HG02981 (cell line): Measurements from ENCODE around the gene SLC2A1.

Experiments used
- ATAC-seq: cut with Tn5 transposase; IDR thresholded peaks from one replicate; pipeline ENCODE4 v1.9.1; 2021; ENCODE audit warnings: mild to moderate bottlenecking, moderate library complexity; ENCODE audit not compliant: unreplicated experiment

Gene SLC2A1

DNA sequence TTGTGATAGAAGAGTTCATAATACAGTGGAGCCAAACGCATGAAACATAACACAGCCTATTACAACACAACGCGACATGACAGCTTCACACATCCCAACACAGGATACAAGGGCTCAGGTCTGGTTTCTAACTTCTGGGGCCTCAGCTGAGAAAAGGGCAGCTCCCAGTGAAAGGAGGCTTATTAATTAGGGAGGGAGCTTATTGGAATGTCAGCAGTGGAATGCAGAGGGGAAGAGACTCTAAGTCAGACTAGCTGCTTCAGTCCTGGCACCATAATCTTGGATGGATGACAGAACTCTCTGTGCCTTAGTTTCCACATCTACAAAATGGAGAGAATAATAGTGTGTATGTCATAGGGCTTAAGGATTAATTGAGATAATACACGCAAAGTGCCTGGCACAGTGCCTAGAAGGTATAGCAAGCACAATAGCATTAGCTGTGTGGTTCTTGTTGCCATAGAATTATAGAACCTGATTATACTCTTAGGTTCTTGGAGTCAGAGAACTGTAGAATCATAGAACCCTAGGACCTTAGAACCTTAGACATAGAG is 22.7 kb upstream of the SLC2A1 start:
- ATAC-seq, result no peak

DNA sequence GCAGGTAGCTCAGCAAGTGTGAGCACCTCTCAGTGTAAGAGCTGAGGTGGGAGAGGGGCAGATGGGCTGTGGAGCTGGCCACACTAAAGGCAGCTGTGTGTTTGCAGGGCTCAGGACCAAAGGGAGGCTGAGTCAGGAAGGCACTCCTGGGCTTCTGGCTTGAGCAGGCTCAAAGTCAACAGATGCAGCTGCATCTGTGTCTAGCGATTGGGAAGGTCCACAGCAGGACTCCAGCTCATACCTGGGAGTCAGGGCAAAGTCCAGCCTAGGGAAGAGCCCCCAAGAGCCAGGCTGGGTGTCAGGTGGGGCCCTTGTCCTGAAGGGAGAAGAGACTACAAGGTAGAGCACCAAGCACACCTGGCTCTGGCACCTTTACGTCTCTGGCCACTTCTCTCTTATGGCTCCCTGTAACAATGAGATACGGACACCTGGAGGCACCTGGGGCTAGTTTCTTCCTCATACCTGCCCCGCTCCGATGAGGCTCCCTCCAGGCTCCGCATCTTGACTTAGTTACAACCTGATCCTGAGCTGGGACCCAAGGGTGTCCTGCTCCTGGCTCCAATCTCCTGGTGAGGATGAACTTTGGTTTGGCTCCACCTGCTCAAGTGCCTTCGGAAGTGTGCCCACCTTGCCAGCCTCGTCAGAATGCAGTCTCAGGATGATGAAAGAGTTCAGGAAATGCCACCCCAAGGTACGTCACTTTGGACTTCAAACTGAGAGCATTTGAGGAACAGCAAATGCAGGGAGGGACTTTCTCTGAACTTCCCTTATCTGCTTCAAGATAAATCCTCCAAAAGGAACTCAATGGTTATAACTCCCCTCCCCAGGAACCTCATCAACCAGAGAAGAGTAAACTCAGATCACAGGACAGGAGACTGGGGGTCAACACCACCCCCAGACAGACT is 21.5 kb upstream of the SLC2A1 start:
- ATAC-seq, result no peak

DNA sequence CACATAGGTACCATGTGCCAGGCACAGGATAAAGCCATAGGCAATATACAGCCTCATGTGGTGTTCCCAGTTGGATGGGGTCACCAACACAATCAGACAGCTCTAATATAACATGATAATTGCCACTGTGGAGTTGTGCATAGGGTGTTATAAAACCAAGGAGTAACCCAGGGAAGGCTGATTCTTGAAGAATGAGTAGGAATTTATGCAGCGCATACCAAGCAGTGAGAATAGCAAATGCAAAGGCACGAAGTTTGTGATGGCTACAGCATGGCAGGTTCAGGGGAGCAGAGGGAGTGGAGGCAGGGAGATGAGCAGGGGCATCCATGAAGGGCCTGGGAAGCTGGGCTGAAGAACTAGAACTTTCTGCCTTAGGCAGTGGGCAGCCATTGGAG is 20.4 kb upstream of the SLC2A1 start:
- no peak for ATAC-seq

DNA sequence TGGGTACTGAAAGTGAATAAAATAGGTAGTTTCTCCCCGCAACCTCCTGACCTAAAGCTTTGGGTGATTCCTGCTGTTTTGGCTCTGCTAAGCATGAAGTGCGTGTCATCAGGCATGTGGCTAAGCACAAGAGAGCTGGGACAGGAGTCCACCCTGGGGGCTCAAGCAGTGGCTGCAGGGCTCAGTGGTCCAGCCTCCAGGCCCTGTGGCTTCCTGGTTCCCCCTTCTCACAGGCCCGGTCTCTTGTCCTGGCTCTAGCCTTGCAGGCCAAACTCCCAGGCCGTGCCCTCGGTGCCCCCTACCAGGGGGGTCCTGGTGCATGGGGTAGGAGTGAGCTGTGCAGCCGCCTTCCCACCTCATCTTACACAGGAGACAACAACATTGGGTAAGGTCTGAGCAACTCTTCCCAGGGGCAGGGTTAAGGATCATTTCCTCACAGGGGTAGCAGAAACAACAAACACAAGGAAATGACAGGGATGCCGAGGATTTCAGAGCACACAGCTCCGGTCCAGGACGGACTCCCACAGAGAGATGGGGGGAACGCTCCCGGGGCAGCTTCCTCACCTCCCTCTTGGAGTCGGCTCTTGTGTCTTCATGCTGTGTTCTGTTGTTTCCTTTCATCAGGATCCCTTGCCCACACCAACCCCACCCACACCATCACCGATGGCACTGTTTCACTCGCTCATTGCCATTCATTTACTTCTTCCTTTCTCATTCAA is 19.8 kb upstream of the SLC2A1 start:
- no peak for ATAC-seq

DNA sequence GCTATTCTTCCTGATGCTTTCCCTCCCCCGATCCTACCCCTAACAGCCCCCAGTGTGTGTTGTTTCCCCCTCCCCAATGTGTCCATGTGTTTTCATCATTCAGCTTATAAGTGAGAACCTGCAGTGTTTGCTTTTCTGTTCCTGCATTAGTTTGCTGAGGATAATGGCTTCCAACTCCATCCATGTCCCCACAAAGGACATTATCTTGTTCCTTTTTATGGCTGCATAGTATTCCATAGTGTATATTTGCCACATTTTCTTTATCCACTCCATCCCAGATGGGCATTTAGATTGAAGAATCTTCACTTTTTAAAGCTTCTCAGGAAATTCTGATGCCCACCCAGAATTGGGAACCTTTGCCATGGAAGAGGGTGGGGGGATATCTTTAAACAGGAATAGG is 19.0 kb upstream of the SLC2A1 start:
- no peak for ATAC-seq

DNA sequence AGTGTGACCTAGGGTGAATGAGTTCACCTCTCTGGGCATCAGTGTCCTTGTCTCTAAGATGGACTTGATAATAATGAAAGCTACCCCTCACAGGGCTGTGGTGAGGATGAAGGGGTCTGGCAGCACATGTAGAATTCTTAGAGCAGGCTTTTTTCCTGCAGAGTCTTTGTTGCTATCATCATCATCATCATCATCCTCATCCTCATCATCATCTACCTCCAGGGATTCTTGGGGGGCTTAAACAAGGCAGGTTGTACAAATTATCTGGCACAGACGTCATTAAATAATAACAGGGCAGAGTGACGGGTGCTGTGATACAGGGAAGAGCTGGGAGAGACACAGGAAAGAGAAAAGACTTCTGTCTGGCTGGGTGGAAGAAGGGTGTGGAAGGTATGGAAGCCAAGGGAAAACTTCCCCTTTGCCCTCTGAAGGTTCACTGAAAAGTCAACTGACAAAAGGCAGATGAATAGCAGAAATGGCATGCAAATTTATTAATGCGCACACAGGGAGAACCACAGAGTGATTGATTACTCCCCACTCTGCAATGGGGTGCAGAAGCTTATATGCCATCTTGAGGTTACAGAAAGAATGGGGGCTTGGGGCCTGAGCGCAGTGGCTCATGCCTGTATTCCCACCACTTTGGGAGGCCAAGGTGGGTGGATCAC is 17.0 kb upstream of the SLC2A1 start:
- no peak for ATAC-seq

DNA sequence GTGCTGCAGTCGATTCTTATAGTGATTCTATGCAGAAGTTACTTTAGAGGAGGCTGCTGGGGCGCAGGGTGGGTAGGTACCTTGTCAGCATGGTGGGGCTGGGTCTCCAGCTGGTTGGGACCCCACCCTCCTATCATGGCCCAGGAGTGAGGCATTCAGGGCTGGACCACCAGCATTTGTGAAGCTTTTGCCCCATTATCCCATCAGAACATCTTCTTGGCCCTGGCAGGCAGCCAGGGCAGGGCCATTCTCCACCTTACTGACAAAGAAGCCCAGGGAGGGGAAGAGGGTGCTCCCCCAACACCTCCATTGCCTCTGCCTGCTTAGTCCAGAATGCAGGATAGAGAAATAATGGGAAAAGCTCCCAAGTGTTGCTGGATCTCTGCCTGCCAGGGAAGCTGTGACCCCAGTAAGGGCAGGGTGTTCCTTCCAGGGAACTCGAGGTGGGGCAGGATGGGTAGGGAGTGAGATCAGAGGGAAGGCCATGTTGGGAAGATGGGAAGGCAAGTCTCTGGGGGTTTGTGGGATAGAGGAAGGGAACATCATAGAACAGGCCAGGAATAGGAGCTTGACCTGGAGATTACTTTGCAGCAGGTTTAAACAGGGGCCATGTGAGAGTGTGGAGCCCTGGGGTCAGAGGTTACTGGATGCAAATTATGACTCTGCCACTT is 16.2 kb upstream of the SLC2A1 start:
- ATAC-seq, result no peak

DNA sequence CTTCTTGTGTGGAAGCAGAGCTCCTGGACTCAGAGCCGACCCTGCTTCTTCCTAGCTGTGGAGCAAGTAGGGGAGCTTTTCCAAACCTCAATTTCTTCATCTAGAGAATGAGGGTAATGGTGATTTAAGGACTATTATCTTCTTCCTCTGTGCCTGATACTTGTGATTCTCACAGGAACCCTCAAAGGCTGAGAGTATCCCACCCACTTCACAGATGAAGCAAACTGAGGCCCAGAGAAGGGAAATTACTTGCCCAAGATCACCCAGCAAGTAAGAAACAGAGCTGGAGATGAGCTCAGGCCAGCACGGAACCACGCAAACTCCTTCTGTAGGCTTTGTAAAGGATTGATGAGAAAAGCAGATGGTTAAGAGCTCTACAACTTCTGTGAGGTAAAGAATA is 15.1 kb upstream of the SLC2A1 start:
- no peak for ATAC-seq

DNA sequence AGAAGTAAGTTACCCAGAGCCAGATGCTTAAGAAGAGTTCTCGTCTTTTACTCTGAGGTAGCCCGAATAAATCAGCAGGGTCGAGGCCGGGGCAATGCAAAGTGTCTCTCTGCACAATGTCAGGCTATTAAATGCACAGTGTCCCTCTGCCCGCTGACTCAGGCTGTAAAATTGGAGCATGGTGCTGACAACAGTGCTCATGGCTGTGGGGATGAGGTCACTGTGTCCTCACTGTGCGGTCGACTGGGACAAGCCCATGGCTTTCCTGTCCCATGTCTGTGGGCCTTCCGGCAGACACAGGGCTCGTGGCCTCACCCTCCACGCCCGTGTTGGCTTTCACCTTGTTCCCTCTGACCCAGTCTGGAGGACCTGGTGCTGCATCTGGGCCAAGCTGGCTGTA is 14.6 kb upstream of the SLC2A1 start:
- no peak for ATAC-seq

DNA sequence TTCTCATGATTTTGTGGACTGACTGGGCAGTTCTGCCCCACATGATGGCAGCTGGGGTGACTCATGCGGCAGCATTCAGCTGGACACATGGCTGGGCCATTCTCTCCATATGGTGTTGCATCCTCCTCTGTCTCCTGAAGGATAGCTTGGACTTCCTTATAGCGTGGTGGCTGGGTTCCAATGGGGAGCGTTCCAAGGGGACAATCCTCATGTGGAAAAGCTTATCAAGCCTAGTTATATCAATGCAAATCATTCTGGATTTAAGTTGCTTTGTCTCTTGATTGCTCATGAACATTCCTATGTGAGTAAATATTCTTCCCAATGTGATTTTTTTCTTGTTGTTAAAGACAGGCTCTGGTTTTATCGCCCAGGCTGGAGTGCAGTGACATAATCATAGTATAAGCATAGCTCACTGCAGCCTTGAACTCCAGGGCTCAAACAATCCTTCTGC is 13.2 kb upstream of the SLC2A1 start:
- no peak for ATAC-seq

DNA sequence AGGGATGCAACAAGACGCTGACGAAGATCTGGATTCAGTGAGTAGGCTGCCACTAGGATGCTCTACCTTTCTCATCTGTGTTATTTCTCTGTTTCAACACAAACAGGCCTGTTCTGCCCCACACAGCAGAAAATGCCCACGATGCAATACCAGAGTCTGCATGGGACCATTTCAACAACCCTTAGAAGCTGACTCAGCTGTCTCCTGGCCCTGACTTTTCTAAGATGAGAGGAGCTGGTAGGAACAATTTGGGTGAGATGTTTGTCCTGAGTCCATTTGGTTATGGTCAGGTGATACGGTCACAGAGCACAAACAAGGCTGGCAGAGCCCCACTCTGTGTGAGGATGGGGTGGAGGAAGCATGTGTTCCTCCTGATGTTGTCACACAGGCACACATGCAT is 11.5 kb upstream of the SLC2A1 start:
- ATAC-seq, result no peak

DNA sequence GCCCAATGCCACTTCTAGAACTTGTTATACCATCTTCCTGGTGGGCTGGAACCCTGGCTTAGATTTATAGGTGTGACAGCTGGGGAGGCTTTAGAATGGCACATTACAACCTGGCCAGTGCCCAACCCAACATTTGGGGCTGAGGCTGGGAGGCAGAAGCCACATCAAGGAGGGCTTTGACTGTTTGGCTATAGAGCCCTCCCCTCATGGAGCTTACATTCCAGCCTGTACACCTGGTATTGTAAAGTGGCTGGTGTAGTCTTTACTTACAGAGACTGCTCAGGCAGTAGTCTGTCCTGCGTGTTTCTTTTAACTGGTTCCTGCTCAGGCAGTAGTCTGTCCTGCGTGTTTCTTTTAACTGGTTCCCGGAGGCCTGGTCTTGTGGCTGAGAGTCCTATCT is 10.0 kb upstream of the SLC2A1 start:
- ATAC-seq, result no peak

DNA sequence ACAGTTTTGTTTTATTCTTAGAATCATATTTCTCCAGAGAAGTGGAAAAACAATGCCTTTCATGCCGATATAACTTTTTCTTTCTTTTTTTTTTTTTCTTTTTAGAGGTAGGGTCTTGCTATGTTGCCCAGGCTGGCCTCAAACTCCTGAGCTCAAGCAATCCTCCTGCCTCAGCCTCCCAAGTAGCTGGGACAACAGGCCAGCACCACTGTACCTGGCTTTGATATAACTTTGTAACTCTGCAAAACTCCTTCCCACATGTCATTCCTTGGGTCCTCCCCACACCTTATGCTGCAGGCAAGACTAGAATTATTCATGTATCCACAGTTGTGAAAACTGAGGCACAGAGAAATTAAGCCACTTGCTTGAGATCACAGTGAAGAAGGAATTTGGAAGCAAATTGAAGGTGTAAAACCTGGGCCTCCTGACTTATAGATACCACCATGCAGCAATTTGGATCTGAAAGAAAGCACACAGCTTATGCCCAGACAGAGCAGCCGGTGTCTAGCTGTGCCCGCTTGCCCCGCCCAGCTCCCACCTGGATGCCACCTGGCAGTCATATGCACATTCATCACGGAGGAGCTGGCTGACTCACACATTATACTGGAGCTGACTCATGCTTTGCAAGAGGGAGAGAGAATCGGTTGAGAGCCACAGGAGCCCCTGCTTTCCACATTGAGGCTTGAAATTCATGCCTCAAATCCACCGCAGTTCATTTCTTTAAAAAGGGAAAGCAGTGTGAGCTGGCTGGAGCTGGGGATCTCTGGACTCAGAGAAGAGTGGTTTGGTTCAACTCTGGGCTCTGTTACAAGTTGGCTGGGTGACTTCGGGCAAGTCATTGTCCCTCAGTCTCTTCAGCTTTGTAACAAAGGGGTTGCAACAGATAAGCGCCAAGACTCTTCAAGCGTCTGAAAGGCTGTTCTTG is 8.3 kb upstream of the SLC2A1 start:
- ATAC-seq, result no peak

DNA sequence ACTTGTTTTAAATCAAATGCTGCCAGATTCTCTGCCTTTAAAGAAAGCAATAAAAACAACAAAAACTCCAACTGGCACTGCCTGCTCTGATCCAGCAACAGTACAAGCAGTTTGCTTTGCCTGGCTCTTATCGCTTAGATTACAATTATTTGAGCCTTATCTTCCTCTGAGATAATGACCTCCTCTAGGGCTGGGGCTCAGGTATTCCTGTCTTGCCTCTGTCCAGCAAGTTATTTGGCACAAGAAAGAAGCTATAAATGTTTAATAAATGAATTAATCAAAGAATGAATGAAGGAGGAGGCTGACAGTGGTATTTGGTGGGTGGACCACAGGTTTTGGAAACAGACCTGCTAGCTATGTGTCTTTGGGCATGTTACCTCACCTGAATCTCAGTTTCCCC is 6.7 kb upstream of the SLC2A1 start:
- no peak for ATAC-seq

DNA sequence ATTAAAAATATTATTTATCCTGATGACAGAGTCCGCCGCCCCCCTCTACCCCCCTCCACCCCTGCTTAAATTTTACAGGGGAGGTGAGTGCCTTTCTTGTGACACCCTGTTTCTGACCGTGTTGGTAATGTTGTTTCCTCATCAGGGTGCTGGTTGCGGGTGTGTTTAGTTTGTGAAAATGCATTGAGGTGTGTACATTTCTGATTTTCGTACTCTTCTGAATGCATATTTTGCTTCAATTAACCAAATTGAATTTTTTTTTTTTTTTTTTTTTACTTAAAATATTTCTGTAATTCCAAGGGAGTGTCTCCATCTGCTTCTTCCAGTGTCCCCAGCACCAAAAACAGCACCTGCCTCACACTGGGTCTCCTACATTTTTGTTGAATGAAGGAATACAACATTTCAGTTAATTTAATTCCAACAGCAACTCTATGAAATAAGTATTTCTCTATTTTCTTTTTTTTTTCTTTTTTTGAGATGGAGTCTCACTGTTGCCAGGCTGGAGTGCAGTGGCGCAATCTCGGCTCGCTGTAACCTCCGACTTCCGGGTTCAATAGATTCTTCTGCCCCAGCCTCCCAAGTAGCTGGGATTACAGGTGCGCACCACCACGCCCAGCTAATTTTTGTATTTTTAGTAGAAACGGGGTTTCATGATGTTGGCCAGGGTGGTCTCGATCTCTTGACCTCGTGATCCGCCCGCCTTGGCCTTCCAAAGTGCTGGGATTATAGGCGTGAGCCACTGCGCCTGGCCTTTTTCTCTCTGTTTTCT is 5.6 kb upstream of the SLC2A1 start:
- no peak for ATAC-seq

DNA sequence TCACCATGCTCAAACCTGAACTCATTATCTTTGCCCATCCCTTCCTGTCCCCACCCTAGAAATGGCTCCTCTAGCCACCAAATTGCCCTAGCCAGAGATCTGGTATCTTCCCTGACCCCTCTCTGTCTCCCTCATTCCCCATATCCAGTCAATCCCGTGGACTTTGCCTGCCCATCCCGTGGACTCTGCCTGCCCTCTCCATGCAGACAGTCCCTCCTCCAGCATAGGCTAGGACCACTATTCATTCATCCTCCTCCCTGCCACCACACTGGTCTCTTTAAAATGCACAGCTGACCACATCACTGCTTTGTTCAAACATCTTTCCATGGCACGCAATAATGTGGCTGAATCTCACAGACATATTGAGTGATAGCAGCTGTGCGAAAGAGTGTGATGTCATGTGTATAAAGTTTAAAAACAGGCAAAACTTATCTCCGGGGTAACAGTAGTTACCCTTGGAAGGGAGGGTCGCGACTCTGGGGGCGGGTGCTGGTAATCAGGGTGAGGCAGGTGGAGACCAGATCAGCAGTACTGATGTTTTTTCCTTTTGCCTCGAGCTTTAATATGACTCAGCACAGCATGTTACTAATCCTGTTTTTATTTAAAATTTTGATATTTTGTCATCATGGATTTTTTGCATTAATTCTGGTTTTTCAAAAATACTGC is 4.8 kb upstream of the SLC2A1 start:
- no peak for ATAC-seq

DNA sequence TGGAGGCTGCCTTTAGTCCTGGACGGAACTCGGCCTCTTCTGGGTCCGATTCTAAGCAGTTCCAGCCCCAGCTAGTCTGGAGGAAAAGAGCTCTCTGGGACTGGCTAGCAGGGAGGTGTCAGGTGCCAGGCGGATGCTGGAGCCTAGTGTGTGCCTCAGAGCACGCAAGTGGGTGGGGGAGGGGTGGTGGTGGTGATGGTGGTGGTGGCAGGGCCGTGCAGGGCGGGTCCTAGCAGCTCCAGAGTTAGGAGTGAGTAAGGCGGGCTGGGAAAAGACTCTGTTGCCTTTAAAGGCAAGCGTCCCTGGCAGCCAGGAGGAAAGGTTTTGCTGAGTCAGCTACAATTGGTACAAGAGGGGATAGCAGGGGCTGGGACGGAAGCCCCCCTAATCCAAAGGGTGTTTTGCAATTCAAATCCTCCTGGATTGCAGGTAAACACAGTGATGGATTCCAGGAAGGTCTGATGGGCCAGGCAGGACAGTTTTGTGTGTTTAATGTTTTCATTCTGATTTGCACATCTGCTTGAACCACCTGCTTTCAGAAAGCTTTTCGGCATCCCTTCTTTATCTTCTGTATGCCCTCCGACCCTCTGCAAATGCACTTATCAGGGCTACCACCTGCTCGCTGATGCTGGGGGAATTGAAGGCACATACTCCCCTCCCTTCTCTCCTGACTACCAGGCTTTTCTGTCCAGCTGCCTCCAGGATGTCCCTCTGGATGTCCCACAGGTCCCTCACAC is 4.1 kb upstream of the SLC2A1 start:
- no peak for ATAC-seq
